Measurements from ENCODE around the gene ZNF335. TPM values are rescaled to one million over a fixed set of nuclear protein-coding genes. Genes with fewer than 3 reads are reported as not detected.

ZNF335 gene
- total RNA-seq, 4 donors from 2014 or later = 34.3 to 60.1 (median 53.6) TPM

- Histone ChIP-seq H3K9me3 (no peaks in the 10 kb centered on the region), H3K27ac (peak overlapping the region; percentile 49 to 70 (median 56)), H3K27me3 (no peaks in the 10 kb centered on the region), H3K36me3 (no peaks in the 10 kb centered on the region), H3K4me3 (no peak overlapping the region), H3K4me1 (peaks cover 0 to 46% (median 0%) of the 10 kb centered on the region in 4 donors)
- no peak for DNase-seq
- TF ChIP-seq CTCF (IDR thresholded peaks at IDR 0.05) = no peak
- no peak for TF ChIP-seq POLR2A (IDR thresholded peaks at IDR 0.05)
These were observed 51.3 kb downstream of the ZNF335 start for GRCh38 chr20:45920462-45921336.

- Histone ChIP-seq H3K36me3 (no peaks in the 10 kb centered on the region), H3K9me3 (no peaks in the 10 kb centered on the region), H3K4me1 (peaks cover 0 to 46% (median 0%) of the 10 kb centered on the region in 4 donors), H3K4me3 (no peak overlapping the region), H3K27me3 (no peaks in the 10 kb centered on the region), H3K27ac (peak overlapping the region; percentile 49 to 70 (median 56))
- TF ChIP-seq POLR2A (IDR thresholded peaks at IDR 0.05) (no peak), CTCF (IDR thresholded peaks at IDR 0.05) (no peak)
- DNase-seq = peak in 1 of 3 donors; percentile 72
These were observed 52.2 kb downstream of the ZNF335 start for GRCh38 chr20:45919542-45920399.

- H3K27ac ChIP-seq = peak overlapping the region; percentile 28 to 70 (median 56)
- H3K9me3 ChIP-seq = no peaks in the 10 kb centered on the region
- TF ChIP-seq POLR2A (IDR thresholded peaks at IDR 0.05) (no peak), CTCF (IDR thresholded peaks at IDR 0.05) (no peak)
- no peaks in the 10 kb centered on the region for H3K36me3 ChIP-seq
- no peak for DNase-seq
- H3K4me1 ChIP-seq = peaks cover 0 to 40% (median 0%) of the 10 kb centered on the region in 4 donors
- H3K4me3 ChIP-seq = no peak overlapping the region
- H3K27me3 ChIP-seq = no peaks in the 10 kb centered on the region
These were observed 53.0 kb downstream of the ZNF335 start for GRCh38 chr20:45918779-45919537.

- DNase-seq = no peak
- H3K4me3 ChIP-seq = no peak overlapping the region
- no peak for TF ChIP-seq POLR2A (IDR thresholded peaks at IDR 0.05)
- no peak for TF ChIP-seq CTCF (IDR thresholded peaks at IDR 0.05)
- no peaks in the 10 kb centered on the region for H3K9me3 ChIP-seq
- H3K4me1 ChIP-seq = peaks cover 0 to 36% (median 0%) of the 10 kb centered on the region in 4 donors
- no peaks in the 10 kb centered on the region for H3K36me3 ChIP-seq
- H3K27me3 ChIP-seq = no peaks in the 10 kb centered on the region
- H3K27ac ChIP-seq = peak overlapping the region; percentile 28 to 70 (median 60)
These were observed 53.7 kb downstream of the ZNF335 start for GRCh38 chr20:45918182-45918737.

- TF ChIP-seq CTCF (IDR thresholded peaks at IDR 0.05) (no peak), POLR2A (IDR thresholded peaks at IDR 0.05) (no peak)
- H3K9me3 ChIP-seq = no peaks in the 10 kb centered on the region
- no peak for DNase-seq
- H3K4me1 ChIP-seq = peaks cover 0 to 38% (median 0%) of the 10 kb centered on the region in 4 donors
- H3K27me3 ChIP-seq = no peaks in the 10 kb centered on the region
- H3K4me3 ChIP-seq = no peak overlapping the region
- no peaks in the 10 kb centered on the region for H3K36me3 ChIP-seq
- peak overlapping the region in 3 of 4 donors; percentile 59 to 70 (median 61) for H3K27ac ChIP-seq
These were observed 54.2 kb downstream of the ZNF335 start for GRCh38 chr20:45917790-45918141.

Measured in Peyer's patch (tissue), 4 donors.